H1 (cell line): ENCODE data around the gene UBN2. TPM values are rescaled to one million over a fixed set of nuclear protein-coding genes. Genes with fewer than 3 reads are reported as not detected.

Source experiments
- CTCF ChIA-PET: fragments of 300-600 bp; sonication (Branson Sonifier 250); formaldehyde crosslinking; loops from one replicate; lab custom pipeline; 2021; ENCODE audit not compliant: partially characterized antibody; lab: Charles Lee
- POLR2A ChIA-PET: fragments of 300-600 bp; sonication (Branson Sonifier 250); formaldehyde crosslinking; loops from one replicate; lab custom pipeline; 2021; ENCODE audit warnings: inconsistent platforms; ENCODE audit not compliant: partially characterized antibody; lab: Charles Lee
- DNase-seq, 2 experiments: peaks; one replicate each; pipeline versions ENCODE4 v3.0.0 to v3.0.0-alpha.2; 2010 to 2022; ENCODE audit warnings: low spot score in 2 of 2, low read depth in 1 of 2, mixed read lengths in 1 of 2
- FAIRE-seq: peaks from 2 replicates; lab custom pipeline; 2011; peaks lifted over from hg19 to GRCh38; lab: Jason Lieb, UNC
- H2AFZ ChIP-seq: 2 replicates; pipeline ENCODE4 v1.8.1; 2012; ENCODE audit warnings: low read length, inconsistent platforms
- H2AK5ac ChIP-seq: 2 replicates; pipeline ENCODE4 v1.6.1; 2013; ENCODE audit warnings: low read depth, low read length
- H2BK120ac ChIP-seq: replicated peaks from 2 replicates; pipeline ENCODE3; 2013; ENCODE audit warnings: low read depth, low read length, inconsistent platforms
- H2BK12ac ChIP-seq: 2 replicates; pipeline ENCODE4 v1.6.1; 2013; ENCODE audit warnings: low read depth, low read length
- H2BK15ac ChIP-seq: 2 replicates; pipeline ENCODE4 v1.6.1; 2013; ENCODE audit warnings: low read length
- H2BK20ac ChIP-seq: 2 replicates; pipeline ENCODE4 v1.6.1; 2013; ENCODE audit warnings: low read length
- H2BK5ac ChIP-seq: 2 replicates; pipeline ENCODE4 v1.6.1; 2013; ENCODE audit warnings: low read depth, low read length
- H3K14ac ChIP-seq: 2 replicates; pipeline ENCODE4 v1.6.1; 2013; ENCODE audit warnings: inconsistent platforms; ENCODE audit not compliant: insufficient read length
- H3K18ac ChIP-seq: 2 replicates; pipeline ENCODE4 v1.6.1; 2013; ENCODE audit warnings: low read length; ENCODE audit errors: extremely low read depth
- H3K23ac ChIP-seq: 2 replicates; pipeline ENCODE4 v1.6.1; 2013; ENCODE audit warnings: inconsistent platforms; ENCODE audit not compliant: insufficient read length
- H3K23me2 ChIP-seq: 2 replicates; pipeline ENCODE4 v1.6.1; 2013; ENCODE audit warnings: low read depth, low read length
- H3K27ac ChIP-seq: 2 replicates; pipeline ENCODE4 v1.6.1; 2011; ENCODE audit warnings: low read depth, low read length, inconsistent platforms
- H3K27me3 ChIP-seq, 4 experiments: replicated peaks in 1 of 4; 1 replicate in 1 of 4; 2 replicates in 3 of 4; pipeline versions ENCODE4 v1.6.1 to v1.8.1; 2011 to 2013; ENCODE audit warnings: low read length in 3 of 4, mild to moderate bottlenecking in 3 of 4, inconsistent platforms in 2 of 4, mixed read lengths in 2 of 4, moderate library complexity in 1 of 4; ENCODE audit not compliant: control insufficient read depth in 3 of 4, insufficient read depth in 3 of 4; ENCODE audit errors: extremely low read depth in 1 of 4
- H3K36me3 ChIP-seq, 4 experiments: 2 replicates each; pipeline versions ENCODE4 v1.6.1 to v1.8.1; 2011 to 2013; ENCODE audit warnings: mild to moderate bottlenecking in 4 of 4, low read length in 3 of 4, moderate library complexity in 2 of 4, control low read depth in 1 of 4, inconsistent platforms in 1 of 4; ENCODE audit not compliant: insufficient read depth in 4 of 4, control insufficient read depth in 2 of 4
- H3K4ac ChIP-seq: replicated peaks from 2 replicates; pipeline ENCODE3; 2013; ENCODE audit warnings: low read length, low read depth, mixed read lengths, inconsistent platforms; ENCODE audit not compliant: insufficient read length
- H3K4me1 ChIP-seq, 4 experiments: replicated peaks in 1 of 4; 1 replicate in 1 of 4; 2 replicates in 3 of 4; pipeline versions ENCODE4 v1.6.1 to v1.8.1; 2011 to 2013; ENCODE audit warnings: low read length in 3 of 4, inconsistent platforms in 2 of 4, mixed read lengths in 1 of 4; ENCODE audit not compliant: insufficient read depth in 4 of 4, control insufficient read depth in 3 of 4
- H3K4me2 ChIP-seq, 2 experiments: 2 replicates each; pipeline versions ENCODE4 v1.6.1 to v1.8.1; 2011 to 2013; ENCODE audit warnings: low read depth in 2 of 2, low read length in 2 of 2, control low read depth in 1 of 2, inconsistent platforms in 1 of 2, mild to moderate bottlenecking in 1 of 2; ENCODE audit not compliant: insufficient read depth in 1 of 2
- H3K4me3 ChIP-seq, 4 experiments: fragments of 200-600, 300-600 bp in 1 of 4; sonication (generic), shearing (Covaris generic), sonication (Bioruptor Twin) in 1 of 4; 2 replicates each; pipeline versions ENCODE4 v1.5.1 to v1.8.1; 2011 to 2016; ENCODE audit warnings: low read length in 4 of 4, low read depth in 3 of 4, control low read depth in 2 of 4, inconsistent platforms in 2 of 4, mild to moderate bottlenecking in 2 of 4, mixed read lengths in 1 of 4, moderate library complexity in 1 of 4; ENCODE audit not compliant: insufficient read depth in 2 of 4; ENCODE audit errors: extremely low read depth in 1 of 4
- H3K56ac ChIP-seq: replicated peaks from 2 replicates; pipeline ENCODE3; 2013; ENCODE audit warnings: low read depth, mild to moderate bottlenecking, mixed read lengths, low read length, inconsistent platforms; ENCODE audit not compliant: insufficient read length
- H3K79me1 ChIP-seq: 2 replicates; pipeline ENCODE4 v1.6.1; 2013; ENCODE audit warnings: low read depth, low read length, control low read depth
- H3K79me2 ChIP-seq, 2 experiments: 2 replicates each; pipeline versions ENCODE4 v1.6.1 to v1.8.1; 2012 to 2013; ENCODE audit warnings: low read length in 2 of 2, mild to moderate bottlenecking in 2 of 2, inconsistent platforms in 1 of 2; ENCODE audit not compliant: insufficient read depth in 2 of 2, control insufficient read depth in 1 of 2
- H3K9ac ChIP-seq, 4 experiments: replicated peaks in 1 of 4; 1 replicate in 1 of 4; 2 replicates in 3 of 4; pipeline versions ENCODE4 v1.6.1 to v1.8.1; 2011 to 2013; ENCODE audit warnings: low read depth in 3 of 4, low read length in 3 of 4, control low read depth in 2 of 4, mild to moderate bottlenecking in 2 of 4, moderate library complexity in 2 of 4, inconsistent platforms in 1 of 4; ENCODE audit errors: extremely low read depth in 1 of 4
- H3K9me3 ChIP-seq, 2 experiments: 2 replicates each; pipeline versions ENCODE4 v1.6.1 to v1.8.1; 2012 to 2013; ENCODE audit warnings: mild to moderate bottlenecking in 2 of 2, moderate library complexity in 2 of 2, control low read depth in 1 of 2, inconsistent platforms in 1 of 2, low read depth in 1 of 2, low read length in 1 of 2, mixed read lengths in 1 of 2; ENCODE audit not compliant: insufficient read depth in 2 of 2
- H4K20me1 ChIP-seq, 2 experiments: replicated peaks in 1 of 2; 2 replicates each; pipeline versions ENCODE3 to v1.8.1; 2011 to 2013; ENCODE audit warnings: inconsistent platforms in 2 of 2, low read length in 2 of 2, mild to moderate bottlenecking in 1 of 2; ENCODE audit not compliant: insufficient read depth in 2 of 2, control insufficient read depth in 1 of 2
- H4K5ac ChIP-seq: 2 replicates; pipeline ENCODE4 v1.6.1; 2013; ENCODE audit warnings: low read length, low read depth, mixed read lengths, inconsistent platforms; ENCODE audit not compliant: insufficient read length
- H4K8ac ChIP-seq: 2 replicates; pipeline ENCODE4 v1.8.0; 2013; ENCODE audit warnings: mild to moderate bottlenecking, moderate library complexity, low read length, inconsistent platforms; ENCODE audit not compliant: insufficient read depth; ENCODE audit errors: extremely low read depth
- H4K91ac ChIP-seq: replicated peaks from 2 replicates; pipeline ENCODE3; 2013; ENCODE audit warnings: low read length, mixed read lengths, inconsistent platforms; ENCODE audit not compliant: insufficient read length
- ATF2 ChIP-seq: IDR thresholded peaks from 2 replicates; pipeline ENCODE4 v1.6.1; 2012; ENCODE audit warnings: low read length, inconsistent platforms
- BCL11A ChIP-seq, 2 experiments: IDR thresholded peaks; one replicate each; pipeline ENCODE4 v1.6.1; 2011; ENCODE audit warnings: low read depth in 2 of 2, low read length in 2 of 2, mild to moderate bottlenecking in 2 of 2
- EGR1 ChIP-seq: IDR thresholded peaks from 2 replicates; pipeline ENCODE4 v1.6.1; 2011; ENCODE audit warnings: low read depth, low read length, borderline replicate concordance
- NANOG ChIP-seq: IDR thresholded peaks from 2 replicates; pipeline ENCODE4 v1.6.1; 2011; ENCODE audit warnings: low read length, low read depth, mild to moderate bottlenecking, inconsistent platforms; ENCODE audit not compliant: insufficient read depth, poor library complexity, severe bottlenecking
- RBBP5 ChIP-seq: IDR thresholded peaks from 2 replicates; pipeline ENCODE4 v1.7.1; 2012; ENCODE audit warnings: low read depth, mild to moderate bottlenecking, inconsistent platforms, low read length, moderate library complexity, borderline replicate concordance
- SP1 ChIP-seq: IDR thresholded peaks from 2 replicates; pipeline ENCODE4 v1.6.1; 2011; ENCODE audit warnings: low read depth, low read length
- ZNF274 ChIP-seq: IDR thresholded peaks from 2 replicates; pipeline ENCODE4 v1.7.0; 2012; ENCODE audit warnings: low read length, borderline replicate concordance; ENCODE audit errors: extremely low read depth
- polyA plus RNA-seq, 7 experiments: library from polyadenylated mRNA; depleted of rRNA in 3 of 7; stranded (reverse) in 5 of 7; unstranded in 2 of 7; fragments of >200 nt in 5 of 7; fragments of 200-250 nt in 2 of 7; gene quantifications; 1 replicate in 5 of 7; 2 replicates in 1 of 7; 4 replicates in 1 of 7; pipeline versions ENCODE4 v1.2.1 to v1.2.3, GENCODE V29; 2011 to 2013; ENCODE audit warnings: missing spikeins in 2 of 7, mixed read lengths in 2 of 7
- total RNA-seq: library from RNA; stranded (reverse); fragmentation: NEBNext Ultra II Directional; extraction: Animal tissue kit (Norgen Biotek cat#: 25700); gene quantifications from 2 replicates; pipeline ENCODE4 v1.2.1, GENCODE V29; 2021

UBN2 gene
- total and polyA plus RNA-seq, 2 of the 8 experiments (the other 6 are each of a cell fraction or from before 2014, with no cell fraction given), result 4.1 to 39.6 TPM

- TF ChIP-seq BCL11A (IDR thresholded peaks at IDR 0.05; ENCODE audit: low read depth in 2 of 2, low read length in 2 of 2) (no peak), EGR1 (no peak), ZNF274 (no peak), NANOG (no peak), SP1 (no peak), RBBP5 (no peak), ATF2 (no peak)
- H3K27me3 ChIP-seq, result peaks cover 0 to 1% (median 0%) of the 10 kb centered on the region in 4 experiments; a peak in 1 of 7 replicates
- no peaks in the 10 kb centered on the region for H4K20me1 ChIP-seq
- no peak overlapping the region for H2BK12ac ChIP-seq
- H4K91ac ChIP-seq, result no peak overlapping the region
- no peak overlapping the region for H2BK5ac ChIP-seq
- H3K56ac ChIP-seq, result no peak overlapping the region
- ChIA-PET POLR2A (no interaction called here), CTCF (no interaction called here)
- no peaks in the 10 kb centered on the region for H3K79me2 ChIP-seq
- H3K79me1 ChIP-seq, result no peaks in the 10 kb centered on the region
- H2AFZ ChIP-seq, result no peak overlapping the region
- no peaks in the 10 kb centered on the region for H3K4me1 ChIP-seq
- no peak overlapping the region for H2BK15ac ChIP-seq
- no peaks in the 10 kb centered on the region; a peak in 1 of 4 replicates for H3K9me3 ChIP-seq
- H2BK20ac ChIP-seq, result no peak overlapping the region
- H4K8ac ChIP-seq, result no peak overlapping the region
- no peak overlapping the region for H4K5ac ChIP-seq
- no peak overlapping the region for H3K4me2 ChIP-seq
- no peak overlapping the region for H3K27ac ChIP-seq
- H3K23me2 ChIP-seq, result no peaks in the 10 kb centered on the region
- FAIRE-seq (no peak), DNase-seq (no peak)
- H3K9ac ChIP-seq, result no peak overlapping the region
- H2AK5ac ChIP-seq, result no peak overlapping the region
- no peak overlapping the region for H3K4me3 ChIP-seq
- no peak overlapping the region for H3K14ac ChIP-seq
- no peak overlapping the region for H2BK120ac ChIP-seq
- H3K18ac ChIP-seq, result no peak overlapping the region
- no peaks in the 10 kb centered on the region for H3K36me3 ChIP-seq
- H3K23ac ChIP-seq, result no peak overlapping the region
- H3K4ac ChIP-seq, result no peak overlapping the region
These were observed 25.2 kb upstream of the UBN2 start for GRCh38 chr7:139205843-139206242.
